Psoas muscle (tissue), 8 donors: ENCODE measurements around the gene PRRT1. TPM values are rescaled to one million over a fixed set of nuclear protein-coding genes. Genes with fewer than 3 reads are reported as not detected.

Experiments
- ATAC-seq, 4 donors: fragments of 200-7000 bp; cut with Tn5 transposase; one replicate each; pipeline ENCODE4 v1.9.1; 2020; ENCODE audit warnings: moderate library complexity in 3 of 4, mild to moderate bottlenecking in 2 of 4
- DNase-seq, 2 donors: peaks; one replicate each; pipeline ENCODE4 v3.0.0-alpha.2; 2020
- H3K27ac ChIP-seq: fragments of 200-600 bp; one replicate; pipeline ENCODE4 v1.8.0; 2022
- H3K27me3 ChIP-seq, 3 donors: fragments of 200-600 bp in 1 of 3; one replicate each; pipeline versions ENCODE4 v1.6.1 to v1.8.0; 2013 to 2022; ENCODE audit warnings: low read length in 2 of 3, mild to moderate bottlenecking in 2 of 3, moderate library complexity in 1 of 3; ENCODE audit not compliant: insufficient read depth in 3 of 3
- H3K36me3 ChIP-seq, 2 donors: fragments of 200-600 bp in 1 of 2; one replicate each; pipeline versions ENCODE4 v1.6.1 to v1.8.0; 2013 to 2022; ENCODE audit warnings: low read depth in 1 of 2, mild to moderate bottlenecking in 1 of 2, moderate library complexity in 1 of 2; ENCODE audit not compliant: insufficient read depth in 1 of 2
- H3K4me1 ChIP-seq: fragments of 200-600 bp; one replicate; pipeline ENCODE4 v1.8.0; 2022
- H3K4me3 ChIP-seq: fragments of 200-600 bp; one replicate; pipeline ENCODE4 v1.8.0; 2022; ENCODE audit warnings: mild to moderate bottlenecking
- H3K9me3 ChIP-seq: fragments of 200-600 bp; one replicate; pipeline ENCODE4 v1.8.0; 2022
- WGBS, 3 donors: extraction: QIAGEN DNeasy Blood & Tissue Kit; methylation state at CpG; one replicate each; pipeline versions ENCODE4 v1.1.6 to v1.1.7; 2013; 5-methylcytosine and 5-hydroxymethylcytosine counted together
- intact Hi-C, 2 donors: fragments of 100-400 bp; cut with DNase I; formaldehyde crosslinking; loops; one replicate each; pipeline versions ENCODE4 v1.11.0 to v1.14.2; 2022
- polyA plus RNA-seq, 3 donors: library from polyadenylated mRNA; stranded (reverse); fragments of 200-250 nt; gene quantifications; one replicate each; pipeline ENCODE4 v1.2.3, GENCODE V29; 2013
- total RNA-seq, 4 donors: library from RNA; stranded (reverse); fragmentation: NEBNext Ultra II Directional in 2 of 4; extraction: Animal tissue kit (Norgen Biotek cat#: 25700) in 2 of 4; gene quantifications; one replicate each; pipeline versions ENCODE4 v1.2.1 to v1.2.4, GENCODE V29; 2021 to 2023
- TF ChIP-seq, protein P1 (sequence below): fragments of 200-600 bp; IDR thresholded peaks from one replicate; pipeline ENCODE4 v1.8.0; 2022; ENCODE audit warnings: antibody characterized with exemption
- donor health status: healthy with polysubstance abuse.
- donor health status: DM: no; HTN: no; CAD: no; lungs with moderate emphysema.
- donor health status: Bipolar disorder and iron deficiency.
- donor health status: healthy.
- donor health status: DM: yes; HTN: yes; CAD: no.
- donor health status: DM: no; HTN: no; CAD: no.
- donor health status: DM: no; HTN: no; CAD: no.
- donor health status: DM: yes; HTN: yes; CAD: no.

Gene PRRT1
- total and polyA plus RNA-seq, 7 donors = 0.08 to 0.51 (median 0.22) TPM

GRCh38 chr6:32151181-32151862 is 417 bp downstream of the PRRT1 start:
- peak overlapping the region; percentile 43 for H3K4me3 ChIP-seq
- peaks cover 9% of the 10 kb centered on the region for H3K4me1 ChIP-seq
- no peak overlapping the region for H3K27ac ChIP-seq
- intact Hi-C loops = loop anchor here in 1 of 2 donors (5.0 kb wide), 1 partner anchor 34 kb away; no protein-coding TSS in a partner anchor
- no peak for ATAC-seq
- TF ChIP-seq, protein P1, sequence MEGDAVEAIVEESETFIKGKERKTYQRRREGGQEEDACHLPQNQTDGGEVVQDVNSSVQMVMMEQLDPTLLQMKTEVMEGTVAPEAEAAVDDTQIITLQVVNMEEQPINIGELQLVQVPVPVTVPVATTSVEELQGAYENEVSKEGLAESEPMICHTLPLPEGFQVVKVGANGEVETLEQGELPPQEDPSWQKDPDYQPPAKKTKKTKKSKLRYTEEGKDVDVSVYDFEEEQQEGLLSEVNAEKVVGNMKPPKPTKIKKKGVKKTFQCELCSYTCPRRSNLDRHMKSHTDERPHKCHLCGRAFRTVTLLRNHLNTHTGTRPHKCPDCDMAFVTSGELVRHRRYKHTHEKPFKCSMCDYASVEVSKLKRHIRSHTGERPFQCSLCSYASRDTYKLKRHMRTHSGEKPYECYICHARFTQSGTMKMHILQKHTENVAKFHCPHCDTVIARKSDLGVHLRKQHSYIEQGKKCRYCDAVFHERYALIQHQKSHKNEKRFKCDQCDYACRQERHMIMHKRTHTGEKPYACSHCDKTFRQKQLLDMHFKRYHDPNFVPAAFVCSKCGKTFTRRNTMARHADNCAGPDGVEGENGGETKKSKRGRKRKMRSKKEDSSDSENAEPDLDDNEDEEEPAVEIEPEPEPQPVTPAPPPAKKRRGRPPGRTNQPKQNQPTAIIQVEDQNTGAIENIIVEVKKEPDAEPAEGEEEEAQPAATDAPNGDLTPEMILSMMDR = no peak
- no peaks in the 10 kb centered on the region for H3K9me3 ChIP-seq
- peaks cover 0 to 35% (median 17%) of the 10 kb centered on the region in 3 donors for H3K27me3 ChIP-seq
- peaks cover 2 to 8% of the 10 kb centered on the region in 2 donors for H3K36me3 ChIP-seq
- DNase-seq = no peak
- WGBS, 3 donors = 37 to 53% (median 38%) methylated on average over 8 of the region's 8 CpGs

DNA sequence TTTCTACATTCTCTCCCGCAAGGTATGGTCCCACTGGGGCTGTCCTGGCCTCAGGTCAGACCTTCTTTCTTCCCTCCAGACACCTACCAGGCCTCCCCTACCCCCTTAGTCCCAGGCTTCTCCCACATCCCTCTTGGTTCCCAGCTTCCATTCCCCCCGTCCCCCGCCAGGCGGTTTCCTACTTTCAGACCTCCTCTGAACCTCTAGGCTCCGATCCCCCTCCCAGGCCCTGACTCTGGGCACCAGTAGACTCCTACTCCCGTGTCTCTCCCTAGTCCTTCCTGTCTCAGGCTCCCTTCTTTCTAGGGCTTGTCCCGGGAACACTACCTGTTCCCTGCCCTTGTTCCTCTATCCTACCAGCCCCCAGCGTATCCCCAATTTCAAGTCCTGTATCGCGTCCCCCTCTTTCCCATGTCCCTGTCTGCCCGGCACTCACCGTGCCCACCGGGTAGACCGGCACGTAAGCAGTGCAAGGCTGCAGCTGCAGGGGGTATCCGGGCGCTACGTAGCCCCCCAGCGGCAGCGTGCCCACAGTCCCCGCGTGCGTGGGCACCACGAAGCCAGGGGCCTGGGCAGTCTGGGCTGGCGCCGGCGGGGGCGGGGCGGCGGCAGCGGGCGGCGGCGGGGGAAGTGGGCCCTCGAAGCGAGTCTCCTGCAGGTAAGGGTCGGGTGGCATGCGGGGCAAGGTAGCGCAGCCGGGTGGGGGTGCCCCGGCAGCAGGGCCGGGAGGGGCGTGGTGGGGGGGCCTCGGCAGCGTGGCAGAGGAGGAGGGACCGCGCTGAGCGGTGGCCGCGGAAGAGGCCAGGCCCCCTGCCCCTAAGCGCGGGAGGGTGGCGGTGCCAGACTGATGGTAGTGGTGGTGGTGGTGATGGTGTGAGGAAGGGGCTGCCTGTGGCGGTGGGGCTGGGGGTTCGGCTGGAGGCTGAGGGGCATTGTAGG is 1.5 kb downstream of the PRRT1 start:
- no peaks in the 10 kb centered on the region for H3K9me3 ChIP-seq
- no peak overlapping the region for H3K4me3 ChIP-seq
- H3K36me3 ChIP-seq = no peaks in the 10 kb centered on the region
- no peak overlapping the region for H3K27ac ChIP-seq
- no peak for DNase-seq
- 50 to 55% (median 55%) methylated on average over 39 to 55 of the region's 55 CpGs for WGBS, 3 donors
- H3K4me1 ChIP-seq = peaks cover 8% of the 10 kb centered on the region
- H3K27me3 ChIP-seq = peaks cover 0 to 38% (median 17%) of the 10 kb centered on the region in 3 donors
- TF ChIP-seq, protein P1 = no peak
- intact Hi-C loops = loop anchor here in 1 of 2 donors (5.0 kb wide), 1 partner anchor 33 kb away; no protein-coding TSS in a partner anchor
- ATAC-seq = no peak

- TF ChIP-seq, protein P1 = no peak
- DNase-seq (no peak), ATAC-seq (no peak)
- Histone ChIP-seq H3K9me3 (no peaks in the 10 kb centered on the region), H3K27ac (no peak overlapping the region), H3K4me1 (peaks cover 4% of the 10 kb centered on the region), H3K4me3 (peak overlapping the region; percentile 38), H3K27me3 (peaks cover 0 to 38% (median 17%) of the 10 kb centered on the region in 3 donors), H3K36me3 (no peaks in the 10 kb centered on the region)
- 43 to 47% (median 46%) methylated on average over 47 of the region's 47 CpGs for WGBS, 3 donors
- intact Hi-C loops = no loop called here
Observed at GRCh38 chr6:32149092-32149755, 2.5 kb downstream of the PRRT1 start.

- ATAC-seq (peak in 3 of 4 donors; percentile 31 to 60 (median 57)), DNase-seq (peak; percentile 61 to 79)
- WGBS, 3 donors = 17 to 29% (median 23%) methylated on average over 36 to 39 of the region's 39 CpGs
- TF ChIP-seq, protein P1 = no peak
- Histone ChIP-seq H3K27ac (no peak overlapping the region), H3K36me3 (no peaks in the 10 kb centered on the region), H3K27me3 (peaks cover 0 to 38% (median 17%) of the 10 kb centered on the region in 3 donors), H3K4me1 (peaks cover 4% of the 10 kb centered on the region), H3K4me3 (peak overlapping the region; percentile 38), H3K9me3 (no peaks in the 10 kb centered on the region)
- intact Hi-C loops = no loop called here
Observed at GRCh38 chr6:32148289-32149091, 3.2 kb downstream of the PRRT1 start.
